Loucy (cell line): Measurements from ENCODE around the gene HOXD12.

Experiments
- H2AFZ ChIP-seq: fragments of 200-600 bp; sonication (generic); 2 replicates; pipeline ENCODE4 v1.6.0; 2016; ENCODE audit warnings: antibody characterized with exemption, mild to moderate bottlenecking, low read length, moderate library complexity
- H3F3A ChIP-seq: fragments of 200-600 bp; 2 replicates; pipeline ENCODE4 v1.6.0; 2016; ENCODE audit warnings: antibody characterized with exemption, low read depth, mild to moderate bottlenecking
- H3K27me3 ChIP-seq: fragments of 200-600 bp; sonication (generic); 2 replicates; pipeline ENCODE4 v1.6.1; 2014; ENCODE audit warnings: low read length, mild to moderate bottlenecking; ENCODE audit not compliant: insufficient read depth, poor library complexity, severe bottlenecking
- H3K36me3 ChIP-seq: fragments of 200-600 bp; sonication (generic); 2 replicates; pipeline ENCODE4 v1.6.1; 2016; ENCODE audit warnings: low read length; ENCODE audit not compliant: insufficient read depth
- H3K4me1 ChIP-seq: fragments of 200-600 bp; sonication (generic); 2 replicates; pipeline ENCODE4 v1.5.1; 2014; ENCODE audit warnings: low read length, mild to moderate bottlenecking; ENCODE audit not compliant: insufficient read depth, poor library complexity, severe bottlenecking
- H3K4me2 ChIP-seq: fragments of 200-600 bp; sonication (generic); 2 replicates; pipeline ENCODE4 v1.6.0; 2014; ENCODE audit warnings: antibody characterized with exemption, low read length, low read depth, mild to moderate bottlenecking; ENCODE audit not compliant: poor library complexity, severe bottlenecking
- H3K4me3 ChIP-seq: fragments of 200-600 bp; sonication (generic); 2 replicates; pipeline ENCODE4 v1.5.1; 2014; ENCODE audit warnings: low read length, mild to moderate bottlenecking, mixed read lengths; ENCODE audit not compliant: poor library complexity, severe bottlenecking
- H3K79me2 ChIP-seq: fragments of 200-600 bp; sonication (generic); 2 replicates; pipeline ENCODE4 v1.6.1; 2014; ENCODE audit warnings: low read length; ENCODE audit not compliant: insufficient read depth
- H3K9ac ChIP-seq: fragments of 200-600 bp; sonication (generic); 2 replicates; pipeline ENCODE4 v1.6.0; 2014; ENCODE audit warnings: mild to moderate bottlenecking, low read depth, low read length, moderate library complexity; ENCODE audit not compliant: poor library complexity, severe bottlenecking
- H3K9me2 ChIP-seq: fragments of 200-600 bp; sonication (generic); replicated peaks from 2 replicates; pipeline ENCODE4 v1.6.1; 2016; ENCODE audit warnings: low read depth, low read length, mixed read lengths
- H3K9me3 ChIP-seq: fragments of 200-600 bp; sonication (generic); 2 replicates; pipeline ENCODE4 v1.6.1; 2014; ENCODE audit warnings: mild to moderate bottlenecking, antibody characterized with exemption, low read length, low read depth; ENCODE audit not compliant: insufficient read depth
- H4K20me1 ChIP-seq: fragments of 200-600 bp; sonication (generic); 2 replicates; pipeline ENCODE4 v1.6.0; 2014; ENCODE audit warnings: antibody characterized with exemption, low read length, mild to moderate bottlenecking; ENCODE audit not compliant: insufficient read depth, poor library complexity, severe bottlenecking
- EZH2phosphoT487 ChIP-seq: fragments of 200-600 bp; IDR thresholded peaks from 2 replicates; pipeline ENCODE4 v1.6.1; 2018; ENCODE audit warnings: antibody characterized with exemption, mild to moderate bottlenecking, moderate library complexity, borderline replicate concordance
- TF ChIP-seq, protein P1 (sequence below): fragments of 200-600 bp; sonication (generic); conservative IDR thresholded peaks from 2 replicates; pipeline ENCODE4 v1.5.1; 2014; ENCODE audit warnings: mild to moderate bottlenecking, antibody characterized with exemption, low read length

The HOXD12 gene

GRCh38 chr2:176096243-176096985 lies 3.2 kb upstream of the HOXD12 start:
- Histone ChIP-seq H2AFZ (peak overlapping the region; percentile 90), H3K9ac (peak overlapping the region; percentile 90), H3K9me2 (no peaks in the 10 kb centered on the region), H3K4me1 (peaks cover 17% of the 10 kb centered on the region), H3K9me3 (no peaks in the 10 kb centered on the region), H3F3A (no peaks in the 10 kb centered on the region), H3K4me2 (peak overlapping the region; percentile 96), H3K36me3 (no peaks in the 10 kb centered on the region), H3K27me3 (no peaks in the 10 kb centered on the region), H3K79me2 (no peaks in the 10 kb centered on the region), H4K20me1 (no peaks in the 10 kb centered on the region), H3K4me3 (peak overlapping the region; percentile 83)
- TF ChIP-seq EZH2phosphoT487 = no peak
- TF ChIP-seq, protein P1, sequence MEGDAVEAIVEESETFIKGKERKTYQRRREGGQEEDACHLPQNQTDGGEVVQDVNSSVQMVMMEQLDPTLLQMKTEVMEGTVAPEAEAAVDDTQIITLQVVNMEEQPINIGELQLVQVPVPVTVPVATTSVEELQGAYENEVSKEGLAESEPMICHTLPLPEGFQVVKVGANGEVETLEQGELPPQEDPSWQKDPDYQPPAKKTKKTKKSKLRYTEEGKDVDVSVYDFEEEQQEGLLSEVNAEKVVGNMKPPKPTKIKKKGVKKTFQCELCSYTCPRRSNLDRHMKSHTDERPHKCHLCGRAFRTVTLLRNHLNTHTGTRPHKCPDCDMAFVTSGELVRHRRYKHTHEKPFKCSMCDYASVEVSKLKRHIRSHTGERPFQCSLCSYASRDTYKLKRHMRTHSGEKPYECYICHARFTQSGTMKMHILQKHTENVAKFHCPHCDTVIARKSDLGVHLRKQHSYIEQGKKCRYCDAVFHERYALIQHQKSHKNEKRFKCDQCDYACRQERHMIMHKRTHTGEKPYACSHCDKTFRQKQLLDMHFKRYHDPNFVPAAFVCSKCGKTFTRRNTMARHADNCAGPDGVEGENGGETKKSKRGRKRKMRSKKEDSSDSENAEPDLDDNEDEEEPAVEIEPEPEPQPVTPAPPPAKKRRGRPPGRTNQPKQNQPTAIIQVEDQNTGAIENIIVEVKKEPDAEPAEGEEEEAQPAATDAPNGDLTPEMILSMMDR = no peak

GRCh38 chr2:176096986-176097819 lies 2.4 kb upstream of the HOXD12 start:
- Histone ChIP-seq H3K4me3 (peak overlapping the region; percentile 83), H3K4me1 (peaks cover 17% of the 10 kb centered on the region), H3K9me3 (no peaks in the 10 kb centered on the region), H3K36me3 (no peaks in the 10 kb centered on the region), H2AFZ (peak overlapping the region; percentile 90), H3K4me2 (peak overlapping the region; percentile 96), H3K27me3 (no peaks in the 10 kb centered on the region), H3K9me2 (no peaks in the 10 kb centered on the region), H3K79me2 (no peaks in the 10 kb centered on the region), H4K20me1 (no peaks in the 10 kb centered on the region), H3K9ac (peak overlapping the region; percentile 90), H3F3A (no peaks in the 10 kb centered on the region)
- no peak for TF ChIP-seq EZH2phosphoT487
- TF ChIP-seq, protein P1 = peak; percentile 79

DNA sequence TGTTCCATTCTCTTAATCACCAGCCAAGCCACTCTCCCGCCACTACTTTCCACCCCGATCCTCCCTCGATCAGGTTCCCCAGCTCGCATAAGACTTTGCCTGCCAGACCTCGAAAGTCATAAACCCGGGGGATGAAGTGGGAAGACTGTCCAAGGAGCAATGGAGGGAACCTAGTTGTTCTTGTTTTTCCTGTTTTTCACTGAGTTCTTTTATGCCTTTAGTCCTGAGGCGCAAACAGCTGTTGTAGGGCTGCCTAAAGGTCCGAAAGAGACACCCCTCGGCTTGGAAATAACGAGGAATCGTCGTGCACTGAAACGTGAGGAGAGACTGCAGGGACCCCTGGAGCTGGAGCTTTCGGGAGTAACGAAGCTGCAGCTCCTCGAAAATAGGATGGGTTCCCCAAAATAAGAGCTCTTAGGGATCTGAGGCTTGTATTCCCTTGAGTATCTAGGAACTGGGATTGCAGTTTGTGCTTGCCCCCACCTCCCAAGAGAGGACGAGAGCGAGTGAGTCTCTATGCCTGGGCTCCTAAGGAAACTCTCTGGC lies 1.7 kb upstream of the HOXD12 start:
- Histone ChIP-seq H4K20me1 (no peaks in the 10 kb centered on the region), H3K9me3 (no peaks in the 10 kb centered on the region), H2AFZ (peak overlapping the region; percentile 90), H3K9ac (peak overlapping the region; percentile 90), H3K4me3 (peak overlapping the region; percentile 83), H3K79me2 (no peaks in the 10 kb centered on the region), H3K9me2 (no peaks in the 10 kb centered on the region), H3K27me3 (no peaks in the 10 kb centered on the region), H3K4me2 (peak overlapping the region; percentile 96), H3K4me1 (peaks cover 17% of the 10 kb centered on the region), H3K36me3 (no peaks in the 10 kb centered on the region), H3F3A (no peaks in the 10 kb centered on the region)
- TF ChIP-seq, protein P1 = no peak
- TF ChIP-seq EZH2phosphoT487 = no peak
